Right lobe of liver (tissue), 4 donors: ENCODE data around the gene MDM1.

Experiments used
- CTCF ChIP-seq, 4 donors: fragments of 200-600 bp in 3 of 4; fragments of 450-650 bp in 1 of 4; IDR thresholded peaks; one replicate each; pipeline versions ENCODE4 v1.5.1 to v1.8.0; 2016 to 2022; ENCODE audit warnings: antibody characterized with exemption in 4 of 4, mild to moderate bottlenecking in 2 of 4
- POLR2A ChIP-seq: fragments of 450-650 bp; IDR thresholded peaks from one replicate; pipeline ENCODE4 v1.6.1; 2017; ENCODE audit warnings: antibody characterized with exemption, mild to moderate bottlenecking
- donor health status: DM: no; HTN: no; CAD: no.
- donor health status: DM: no; HTN: no; CAD: no.
- donor health status: DM: no; HTN: yes; CAD: no.

- TF ChIP-seq CTCF (IDR thresholded peaks at IDR 0.05): no peak
- TF ChIP-seq POLR2A: no peak
Measured at GRCh38 chr12:68297929-68298328, 34.2 kb downstream of the MDM1 start.
